HEK293T (cell line): Measurements from ENCODE around the gene PNN.

Experiments
- ARNT ChIP-seq: fragments of 450-650 bp; IDR thresholded peaks from 2 replicates; pipeline ENCODE4 v1.6.1; 2017; ENCODE audit warnings: mild to moderate bottlenecking
- FOXK2 ChIP-seq: fragments of 450-650 bp; IDR thresholded peaks from 2 replicates; pipeline ENCODE4 v1.6.1; 2016; ENCODE audit warnings: mild to moderate bottlenecking
- HDGF ChIP-seq: fragments of 450-650 bp; IDR thresholded peaks from 2 replicates; pipeline ENCODE4 v1.6.1; 2017; ENCODE audit warnings: antibody characterized with exemption, borderline replicate concordance
- L3MBTL2 ChIP-seq: fragments of 450-650 bp; conservative IDR thresholded peaks from 2 replicates; pipeline ENCODE4 v1.6.1; 2016; ENCODE audit warnings: mild to moderate bottlenecking
- PKNOX1 ChIP-seq: fragments of 450-650 bp; IDR thresholded peaks from 2 replicates; pipeline ENCODE4 v1.6.1; 2016
- SP1 ChIP-seq: fragments of 450-650 bp; IDR thresholded peaks from 2 replicates; pipeline ENCODE4 v1.6.1; 2017
- TARDBP ChIP-seq: fragments of 450-650 bp; IDR thresholded peaks from 2 replicates; pipeline ENCODE4 v1.6.1; 2016
- ZNF384 ChIP-seq: fragments of 450-650 bp; IDR thresholded peaks from 2 replicates; pipeline ENCODE4 v1.6.1; 2016

- TF ChIP-seq FOXK2 (no peak), PKNOX1 (no peak), SP1 (no peak), ZNF384 (no peak), TARDBP (no peak), HDGF (no peak), L3MBTL2 (no peak), ARNT (no peak)
These were observed 55.5 kb downstream of the PNN start for GRCh38 chr14:39230416-39231035.
